Breast epithelium (tissue), 4 donors: ENCODE measurements around the gene RACGAP1. TPM values are rescaled to one million over a fixed set of nuclear protein-coding genes. Genes with fewer than 3 reads are reported as not detected.

Source experiments
- DNase-seq, 2 donors: peaks; one replicate each; pipeline ENCODE4 v3.0.0-alpha.2; 2019; ENCODE audit warnings: low spot score in 2 of 2
- H3K27ac ChIP-seq, 2 donors: fragments of 200-600 bp; sonication (generic) in 1 of 2; one replicate each; pipeline ENCODE4 v1.5.1; 2016 to 2019; ENCODE audit warnings: mild to moderate bottlenecking in 1 of 2
- H3K27me3 ChIP-seq, 2 donors: fragments of 200-600 bp; sonication (generic) in 1 of 2; one replicate each; pipeline versions ENCODE4 v1.5.1 to v1.6.0; 2017 to 2019; ENCODE audit warnings: control low read depth in 1 of 2, mild to moderate bottlenecking in 1 of 2
- H3K36me3 ChIP-seq: fragments of 200-600 bp; one replicate; pipeline ENCODE4 v1.5.1; 2019
- H3K4me1 ChIP-seq, 2 donors: fragments of 200-600 bp; sonication (generic); one replicate each; pipeline ENCODE4 v1.5.1; 2016 to 2019; ENCODE audit warnings: control low read depth in 1 of 2
- H3K4me3 ChIP-seq, 3 donors: fragments of 200-600 bp; sonication (generic); 1 replicate in 2 of 3; 2 replicates in 1 of 3; pipeline ENCODE4 v1.5.1; 2016 to 2019; ENCODE audit warnings: mild to moderate bottlenecking in 3 of 3, moderate library complexity in 2 of 3
- H3K9me3 ChIP-seq, 2 donors: fragments of 200-600 bp; sonication (generic) in 1 of 2; one replicate each; pipeline ENCODE4 v1.5.1; 2016 to 2019; ENCODE audit warnings: control low read depth in 1 of 2
- POLR2A ChIP-seq: fragments of 450-650 bp; IDR thresholded peaks from one replicate; pipeline ENCODE4 v1.6.1; 2016; ENCODE audit warnings: antibody characterized with exemption, mild to moderate bottlenecking, moderate library complexity
- POLR2AphosphoS5 ChIP-seq, 3 donors: sonication (generic); formaldehyde crosslinking; IDR thresholded peaks; one replicate each; pipeline ENCODE4 v1.6.1; 2017; ENCODE audit warnings: antibody characterized with exemption in 3 of 3
- intact Hi-C: fragments of 100-400 bp; cut with DNase I; formaldehyde crosslinking; loops from one replicate; pipeline ENCODE4 v1.15.1; 2023; ENCODE audit warnings: low total_unique reads
- total RNA-seq, 3 donors: library from RNA; depleted of rRNA; stranded (reverse); fragments of >200 nt; gene quantifications; one replicate each; pipeline ENCODE4 v1.1.0, GENCODE V29; 2016
- TF ChIP-seq, protein P1 (sequence below), 3 donors: fragments of 450-650 bp; IDR thresholded peaks; one replicate each; pipeline ENCODE4 v1.5.1; 2016 to 2017; ENCODE audit warnings: antibody characterized with exemption in 3 of 3, mild to moderate bottlenecking in 3 of 3, moderate library complexity in 3 of 3

RACGAP1 gene
- total RNA-seq, 3 donors from 2014 or later: 7.5 to 33.9 (median 11.1) TPM

DNA sequence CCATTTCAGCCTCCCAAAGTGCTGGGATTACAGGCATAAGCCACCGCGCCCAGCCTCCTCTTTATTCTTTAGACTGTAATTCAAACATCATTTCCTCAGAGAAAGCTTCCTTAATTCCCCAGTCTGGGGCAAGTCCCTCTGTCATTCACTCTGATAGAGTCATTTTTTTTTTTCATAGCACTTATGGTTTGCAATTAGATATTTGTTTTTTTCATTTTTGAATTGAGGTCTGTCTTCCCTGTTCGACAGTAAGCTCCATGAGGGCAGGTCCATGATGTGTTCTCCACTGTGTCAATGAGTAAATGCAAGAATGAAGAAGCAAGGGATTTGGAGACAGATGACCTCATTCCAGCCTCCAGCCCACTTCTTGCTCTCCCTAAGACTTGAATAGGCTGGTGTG, 44.2 kb upstream of the RACGAP1 start:
- TF ChIP-seq POLR2AphosphoS5 (IDR thresholded peaks at IDR 0.05) (no peak), POLR2A (no peak)
- TF ChIP-seq, protein P1, sequence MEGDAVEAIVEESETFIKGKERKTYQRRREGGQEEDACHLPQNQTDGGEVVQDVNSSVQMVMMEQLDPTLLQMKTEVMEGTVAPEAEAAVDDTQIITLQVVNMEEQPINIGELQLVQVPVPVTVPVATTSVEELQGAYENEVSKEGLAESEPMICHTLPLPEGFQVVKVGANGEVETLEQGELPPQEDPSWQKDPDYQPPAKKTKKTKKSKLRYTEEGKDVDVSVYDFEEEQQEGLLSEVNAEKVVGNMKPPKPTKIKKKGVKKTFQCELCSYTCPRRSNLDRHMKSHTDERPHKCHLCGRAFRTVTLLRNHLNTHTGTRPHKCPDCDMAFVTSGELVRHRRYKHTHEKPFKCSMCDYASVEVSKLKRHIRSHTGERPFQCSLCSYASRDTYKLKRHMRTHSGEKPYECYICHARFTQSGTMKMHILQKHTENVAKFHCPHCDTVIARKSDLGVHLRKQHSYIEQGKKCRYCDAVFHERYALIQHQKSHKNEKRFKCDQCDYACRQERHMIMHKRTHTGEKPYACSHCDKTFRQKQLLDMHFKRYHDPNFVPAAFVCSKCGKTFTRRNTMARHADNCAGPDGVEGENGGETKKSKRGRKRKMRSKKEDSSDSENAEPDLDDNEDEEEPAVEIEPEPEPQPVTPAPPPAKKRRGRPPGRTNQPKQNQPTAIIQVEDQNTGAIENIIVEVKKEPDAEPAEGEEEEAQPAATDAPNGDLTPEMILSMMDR (IDR thresholded peaks at IDR 0.05): no peak
- H3K36me3 ChIP-seq: no peaks in the 10 kb centered on the region
- intact Hi-C loops: no loop called here
- no peak overlapping the region for H3K27ac ChIP-seq
- no peaks in the 10 kb centered on the region for H3K9me3 ChIP-seq
- no peaks in the 10 kb centered on the region for H3K27me3 ChIP-seq
- no peak for DNase-seq
- H3K4me3 ChIP-seq: no peak overlapping the region
- no peaks in the 10 kb centered on the region for H3K4me1 ChIP-seq

DNA sequence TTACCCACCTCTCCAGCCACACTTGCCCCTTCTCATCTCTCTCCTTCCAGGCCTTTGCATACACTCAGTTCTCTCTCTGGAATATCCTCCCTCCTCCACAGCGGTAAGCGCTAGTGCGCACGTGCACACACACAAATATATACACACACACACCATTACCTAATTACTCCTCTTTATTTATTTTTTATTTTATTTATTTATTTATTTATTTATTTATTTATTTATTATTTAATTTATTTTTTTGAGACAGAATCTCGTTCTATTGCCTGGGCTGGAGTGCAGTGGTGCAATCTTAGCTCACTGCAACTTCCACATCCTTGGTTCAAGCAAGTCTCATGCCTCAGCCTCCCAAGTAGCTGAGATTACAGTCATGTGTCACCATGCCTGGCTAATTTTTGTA, 43.8 kb upstream of the RACGAP1 start:
- Histone ChIP-seq H3K4me1 (no peaks in the 10 kb centered on the region), H3K4me3 (no peak overlapping the region), H3K27ac (no peak overlapping the region), H3K27me3 (no peaks in the 10 kb centered on the region), H3K36me3 (no peaks in the 10 kb centered on the region), H3K9me3 (no peaks in the 10 kb centered on the region)
- no peak for DNase-seq
- TF ChIP-seq POLR2AphosphoS5 (IDR thresholded peaks at IDR 0.05) (no peak), POLR2A (no peak)
- TF ChIP-seq, protein P1 (IDR thresholded peaks at IDR 0.05): no peak
- intact Hi-C loops: no loop called here

DNA sequence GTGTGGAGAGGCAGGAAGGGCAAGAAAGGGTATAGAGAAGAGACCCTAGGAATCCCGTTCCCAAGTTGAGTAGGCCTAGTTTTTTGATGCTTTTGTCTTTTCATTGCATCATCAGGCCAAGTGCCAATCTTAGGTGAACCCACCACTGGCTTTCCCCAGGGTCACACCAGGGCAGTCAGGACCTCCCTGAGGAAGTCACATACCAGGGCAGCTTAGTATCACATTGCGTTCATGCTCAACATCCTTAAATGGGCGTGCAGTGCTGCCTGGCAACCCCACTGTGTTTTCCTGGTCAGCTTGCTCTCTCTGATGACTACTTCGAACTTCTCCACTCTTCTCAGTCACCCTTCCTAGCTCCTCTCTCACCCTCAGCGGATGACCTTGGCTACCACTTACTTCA, 41.1 kb upstream of the RACGAP1 start:
- Histone ChIP-seq H3K27ac (no peak overlapping the region), H3K4me3 (no peak overlapping the region), H3K9me3 (no peaks in the 10 kb centered on the region), H3K27me3 (no peaks in the 10 kb centered on the region), H3K4me1 (no peaks in the 10 kb centered on the region), H3K36me3 (no peaks in the 10 kb centered on the region)
- DNase-seq: no peak
- TF ChIP-seq, protein P1 (IDR thresholded peaks at IDR 0.05): no peak
- no peak for TF ChIP-seq POLR2AphosphoS5 (IDR thresholded peaks at IDR 0.05)
- no peak for TF ChIP-seq POLR2A
- intact Hi-C loops: no loop called here

DNA sequence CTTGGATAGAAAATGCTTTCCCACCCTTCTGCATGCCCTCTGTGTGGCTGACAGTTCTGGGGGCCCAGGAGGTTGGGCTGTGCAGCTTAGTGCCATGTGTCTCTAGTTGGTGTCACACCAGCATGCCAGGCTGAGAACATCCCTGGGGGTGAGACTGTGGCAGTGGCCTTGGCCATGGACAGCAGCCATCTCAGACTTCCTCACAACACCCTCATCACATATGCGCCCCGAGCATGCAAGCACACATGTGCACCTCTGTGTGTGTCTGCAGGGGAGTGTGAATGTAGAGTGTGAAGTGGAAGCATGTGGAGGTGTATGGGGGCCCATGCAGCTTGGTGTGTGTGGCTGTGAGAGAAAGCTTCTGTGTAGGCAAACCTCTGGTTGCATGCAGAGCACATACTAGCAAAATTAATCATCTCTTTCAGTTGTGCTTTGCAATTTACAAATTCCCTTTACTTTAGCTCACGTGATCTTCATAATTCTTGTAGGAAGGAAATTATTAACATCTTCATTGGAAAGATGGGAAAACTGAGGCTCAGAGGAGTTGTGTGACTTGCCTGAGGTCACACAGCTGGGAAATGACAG, 40.5 kb upstream of the RACGAP1 start:
- intact Hi-C loops: no loop called here
- Histone ChIP-seq H3K9me3 (no peaks in the 10 kb centered on the region), H3K36me3 (no peaks in the 10 kb centered on the region), H3K4me3 (no peak overlapping the region), H3K4me1 (no peaks in the 10 kb centered on the region), H3K27me3 (no peaks in the 10 kb centered on the region), H3K27ac (no peak overlapping the region)
- TF ChIP-seq, protein P1 (IDR thresholded peaks at IDR 0.05): no peak
- no peak for TF ChIP-seq POLR2AphosphoS5 (IDR thresholded peaks at IDR 0.05)
- TF ChIP-seq POLR2A: no peak
- no peak for DNase-seq

DNA sequence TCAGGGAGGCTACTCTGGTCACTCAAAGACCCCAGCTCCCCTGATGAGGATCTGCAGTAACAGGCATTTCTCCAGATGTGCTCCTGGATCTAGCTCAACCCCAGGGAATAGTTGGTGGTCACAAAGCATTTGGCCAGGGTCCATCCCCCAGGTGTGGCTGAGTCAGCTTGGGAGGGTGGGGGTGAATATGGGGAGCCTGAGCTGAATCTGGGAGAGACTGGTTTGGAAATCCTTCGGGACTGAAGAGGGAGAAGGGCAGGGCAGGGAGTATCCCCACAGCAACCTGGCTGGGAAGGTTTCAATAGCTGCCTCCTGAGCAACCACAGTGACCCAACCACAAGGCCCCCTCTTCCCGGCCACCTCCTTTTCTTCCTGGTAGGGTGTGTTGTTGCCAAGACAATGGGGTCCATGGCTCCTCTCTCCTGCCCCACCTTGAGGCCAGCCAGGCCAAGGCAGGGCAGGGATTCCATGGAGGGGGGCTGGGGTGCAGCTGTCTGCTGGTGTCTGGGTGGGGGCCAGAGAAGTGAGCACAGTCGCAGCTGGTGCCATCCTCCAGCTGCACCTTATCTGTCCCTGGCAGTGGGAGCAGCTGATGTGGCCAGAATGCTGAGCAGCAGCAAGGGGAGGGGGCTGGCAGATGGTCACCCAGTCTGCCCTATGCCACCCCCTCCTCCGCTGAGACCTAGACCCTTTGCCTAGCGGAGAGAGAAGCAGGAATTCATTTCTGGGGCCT, 37.6 kb upstream of the RACGAP1 start:
- intact Hi-C loops: no loop called here
- H3K9me3 ChIP-seq: no peaks in the 10 kb centered on the region
- H3K27me3 ChIP-seq: no peaks in the 10 kb centered on the region
- H3K27ac ChIP-seq: no peak overlapping the region
- H3K4me1 ChIP-seq: peaks cover 0 to 3% of the 10 kb centered on the region in 2 donors
- no peak for DNase-seq
- TF ChIP-seq POLR2AphosphoS5 (IDR thresholded peaks at IDR 0.05) (no peak), POLR2A (no peak)
- TF ChIP-seq, protein P1 (IDR thresholded peaks at IDR 0.05): no peak
- no peaks in the 10 kb centered on the region for H3K36me3 ChIP-seq
- no peak overlapping the region for H3K4me3 ChIP-seq
